AG09309 (cell line): ENCODE results near the gene ZNF227.
"Not testable (repeated sequence)": the region's sequence is repeated elsewhere in the genome, so short reads cannot be mapped to it uniquely, and the experiment has no call there.

Experiments
- DNase-seq: peaks from one replicate; pipeline ENCODE4 v3.0.0-alpha.2; 2010; ENCODE audit warnings: low read depth
- H3K4me3 ChIP-seq: 2 replicates; pipeline ENCODE4 v1.5.1; 2011; ENCODE audit warnings: mild to moderate bottlenecking, low read depth, low read length, moderate library complexity; ENCODE audit not compliant: control insufficient read depth
- TF ChIP-seq, protein P1 (sequence below): IDR thresholded peaks from 2 replicates; pipeline ENCODE4 v1.5.1; 2011; ENCODE audit warnings: mild to moderate bottlenecking, low read depth, low read length, inconsistent platforms; ENCODE audit not compliant: insufficient read depth, control insufficient read depth; ENCODE audit errors: missing control alignments

Gene ZNF227

GRCh38 chr19:44236384-44236783 lies 24.1 kb downstream of the ZNF227 start:
- TF ChIP-seq, protein P1, sequence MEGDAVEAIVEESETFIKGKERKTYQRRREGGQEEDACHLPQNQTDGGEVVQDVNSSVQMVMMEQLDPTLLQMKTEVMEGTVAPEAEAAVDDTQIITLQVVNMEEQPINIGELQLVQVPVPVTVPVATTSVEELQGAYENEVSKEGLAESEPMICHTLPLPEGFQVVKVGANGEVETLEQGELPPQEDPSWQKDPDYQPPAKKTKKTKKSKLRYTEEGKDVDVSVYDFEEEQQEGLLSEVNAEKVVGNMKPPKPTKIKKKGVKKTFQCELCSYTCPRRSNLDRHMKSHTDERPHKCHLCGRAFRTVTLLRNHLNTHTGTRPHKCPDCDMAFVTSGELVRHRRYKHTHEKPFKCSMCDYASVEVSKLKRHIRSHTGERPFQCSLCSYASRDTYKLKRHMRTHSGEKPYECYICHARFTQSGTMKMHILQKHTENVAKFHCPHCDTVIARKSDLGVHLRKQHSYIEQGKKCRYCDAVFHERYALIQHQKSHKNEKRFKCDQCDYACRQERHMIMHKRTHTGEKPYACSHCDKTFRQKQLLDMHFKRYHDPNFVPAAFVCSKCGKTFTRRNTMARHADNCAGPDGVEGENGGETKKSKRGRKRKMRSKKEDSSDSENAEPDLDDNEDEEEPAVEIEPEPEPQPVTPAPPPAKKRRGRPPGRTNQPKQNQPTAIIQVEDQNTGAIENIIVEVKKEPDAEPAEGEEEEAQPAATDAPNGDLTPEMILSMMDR: no peak
- no peak for DNase-seq
- H3K4me3 ChIP-seq: no peak overlapping the region

DNA sequence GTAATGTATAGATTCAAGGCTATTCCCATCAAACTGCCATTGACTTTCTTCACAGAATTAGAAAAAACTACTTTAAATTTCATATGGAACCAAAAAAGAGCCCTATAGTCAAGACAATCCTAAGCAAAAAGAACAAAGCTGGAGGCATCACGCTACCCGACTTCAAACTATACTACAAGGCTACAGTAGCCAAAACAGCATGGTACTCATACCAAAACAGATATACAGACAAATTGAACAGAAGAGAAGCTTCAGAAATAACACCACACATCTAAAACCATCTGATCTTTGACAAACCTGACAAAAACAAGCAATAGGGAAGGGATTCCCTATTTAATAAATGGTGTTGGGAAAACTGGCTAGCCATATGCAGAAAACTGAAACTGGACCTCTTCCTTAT lies 40.0 kb downstream of the ZNF227 start:
- not testable (repeated sequence) for H3K4me3 ChIP-seq, DNase-seq

- not testable (repeated sequence) for DNase-seq, H3K4me3 ChIP-seq
Measured at GRCh38 chr19:44253392-44253791, 41.1 kb downstream of the ZNF227 start.

DNA sequence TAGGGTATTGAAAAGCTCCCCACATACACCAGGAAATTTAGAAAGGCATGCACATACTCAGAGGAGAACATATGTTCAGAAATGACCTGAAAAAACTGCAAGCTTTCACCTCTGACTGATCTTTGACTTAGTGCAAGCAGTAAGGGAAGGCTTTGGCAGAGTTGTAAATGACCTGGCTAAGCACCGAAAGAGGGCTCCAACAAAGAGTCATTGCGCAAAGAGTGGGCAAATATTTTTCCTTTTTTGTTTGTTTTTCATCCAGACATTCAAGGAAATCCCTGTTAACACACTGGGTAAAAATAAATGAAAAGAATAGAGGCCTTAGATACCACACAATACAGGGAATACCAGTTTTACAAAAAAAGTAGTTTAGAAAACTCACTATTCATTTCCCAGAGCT lies 42.2 kb downstream of the ZNF227 start:
- TF ChIP-seq, protein P1: no peak
- no peak overlapping the region for H3K4me3 ChIP-seq
- no peak for DNase-seq

- H3K4me3 ChIP-seq: no peak overlapping the region
- TF ChIP-seq, protein P1: no peak
- no peak for DNase-seq
Measured at GRCh38 chr19:44255705-44256411, 43.5 kb downstream of the ZNF227 start.

- H3K4me3 ChIP-seq: no peak overlapping the region
- TF ChIP-seq, protein P1: no peak
- DNase-seq: no peak
Measured at GRCh38 chr19:44258136-44258535, 45.8 kb downstream of the ZNF227 start.

DNA sequence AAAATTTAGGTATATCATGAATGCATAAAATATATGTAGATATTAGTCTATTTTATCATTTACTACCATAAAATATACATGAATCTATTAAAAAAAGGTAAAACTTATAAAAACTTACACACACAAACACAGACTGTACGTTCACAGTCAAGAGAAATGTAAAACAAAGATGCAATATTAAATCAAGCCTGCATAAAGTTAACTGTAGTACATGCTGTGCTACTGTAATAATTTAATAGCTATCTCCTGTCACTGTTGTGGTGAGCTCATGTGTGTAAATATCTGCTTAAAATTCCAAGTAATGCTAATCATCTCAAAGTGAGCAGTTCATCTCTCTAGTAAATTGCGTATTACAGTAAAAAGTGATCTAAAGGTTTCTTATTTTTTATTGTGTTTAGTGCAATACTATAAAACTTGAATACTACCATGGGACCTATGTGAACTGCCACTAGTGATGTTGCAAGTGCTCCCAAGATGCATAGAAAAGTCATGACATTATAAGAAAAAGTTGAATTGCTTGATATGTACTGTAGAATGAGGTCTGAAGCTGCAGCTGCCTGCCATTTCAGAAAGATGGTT lies 46.6 kb downstream of the ZNF227 start:
- TF ChIP-seq, protein P1: no peak
- H3K4me3 ChIP-seq: no peak overlapping the region
- DNase-seq: no peak

GRCh38 chr19:44260343-44260681 lies 48.0 kb downstream of the ZNF227 start:
- TF ChIP-seq, protein P1: no peak
- no peak for DNase-seq
- peak overlapping the region; percentile 54 for H3K4me3 ChIP-seq
